Progenitor cell of endocrine pancreas (in vitro differentiated cells): ENCODE measurements around the gene KANSL3. TPM values are rescaled to one million over a fixed set of nuclear protein-coding genes. Genes with fewer than 3 reads are reported as not detected.
"Not testable (repeated sequence)": the region's sequence is repeated elsewhere in the genome, so short reads cannot be mapped to it uniquely, and the experiment has no call there.

Experiments
- DNase-seq: peaks from one replicate; pipeline ENCODE4 v3.0.0; 2021; ENCODE audit warnings: low spot score; ENCODE audit not compliant: unreplicated experiment
- H3K27ac Mint-ChIP-seq: 2 replicates; pipeline ENCODE4 v1.8.0; 2021; ENCODE audit warnings: mild to moderate bottlenecking, moderate library complexity, mixed read lengths
- H3K27me3 Mint-ChIP-seq: 2 replicates; pipeline ENCODE4 v1.8.0; 2021; ENCODE audit warnings: mixed read lengths
- H3K36me3 Mint-ChIP-seq: 2 replicates; pipeline ENCODE4 v1.8.0; 2022; ENCODE audit warnings: mixed read lengths; ENCODE audit not compliant: insufficient read depth
- H3K4me1 Mint-ChIP-seq: 2 replicates; pipeline ENCODE4 v1.8.0; 2021; ENCODE audit warnings: low read depth, mixed read lengths
- H3K4me3 Mint-ChIP-seq: 2 replicates; pipeline ENCODE4 v1.8.0; 2021; ENCODE audit warnings: low read depth, mild to moderate bottlenecking, moderate library complexity, mixed read lengths
- H3K9me3 Mint-ChIP-seq: 2 replicates; pipeline ENCODE4 v1.8.0; 2021; ENCODE audit warnings: low read depth, mixed read lengths
- total RNA-seq: library from RNA; stranded (reverse); gene quantifications from 2 replicates; pipeline ENCODE4 v1.2.1, GENCODE V29; 2021
- TF ChIP-seq, protein P1 (sequence below): fragments of 200-600 bp; sonication (generic); IDR thresholded peaks from one replicate; pipeline ENCODE4 v1.5.0; 2021; ENCODE audit warnings: antibody characterized with exemption, mild to moderate bottlenecking; ENCODE audit not compliant: unreplicated experiment

Gene KANSL3
- total RNA-seq, 1 donor from 2014 or later = 57.7 TPM

DNA sequence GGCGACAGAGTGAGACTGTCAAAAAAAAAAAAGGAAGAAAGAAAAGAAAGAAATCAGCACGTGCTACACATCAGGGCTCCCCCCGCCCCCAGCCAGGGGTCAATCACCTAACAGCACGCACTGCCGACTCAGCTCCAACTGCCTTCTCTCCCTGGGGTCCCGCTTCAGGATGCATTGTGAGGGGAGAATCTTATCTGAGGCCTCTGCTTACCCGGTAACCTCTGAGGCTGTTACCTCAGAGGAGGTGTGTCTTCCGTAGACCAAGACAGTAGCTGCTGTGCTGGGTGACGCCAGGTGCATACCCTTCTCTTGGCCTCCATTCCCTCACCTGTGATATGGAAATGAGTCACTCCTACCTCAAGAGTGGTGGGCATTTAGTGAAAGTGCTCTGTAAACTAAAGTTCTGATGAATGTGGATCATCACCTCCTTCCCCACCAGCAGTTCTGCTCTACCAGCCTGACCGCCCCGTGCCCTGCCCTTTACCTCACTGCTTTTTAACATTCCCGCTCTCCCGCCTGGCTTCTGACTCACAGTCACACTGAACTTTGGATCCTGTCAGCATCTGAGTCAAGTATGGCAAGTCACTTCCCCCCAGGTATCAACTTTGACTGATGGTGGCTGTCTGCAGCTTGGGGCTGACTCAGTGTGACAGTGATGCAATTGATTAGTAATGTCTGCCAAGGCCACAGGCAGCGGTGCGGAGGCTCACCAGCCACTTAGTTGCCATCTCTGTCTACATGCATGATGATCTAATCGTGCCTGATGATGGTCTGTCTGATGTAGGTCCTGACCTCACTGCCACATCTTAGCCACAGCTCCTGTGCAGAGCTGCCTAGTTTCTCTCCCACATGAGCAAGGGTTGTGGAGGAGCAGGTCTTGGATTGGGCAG is 81.4 kb downstream of the KANSL3 start:
- H3K36me3 Mint-ChIP-seq = no peaks in the 10 kb centered on the region
- TF ChIP-seq, protein P1, sequence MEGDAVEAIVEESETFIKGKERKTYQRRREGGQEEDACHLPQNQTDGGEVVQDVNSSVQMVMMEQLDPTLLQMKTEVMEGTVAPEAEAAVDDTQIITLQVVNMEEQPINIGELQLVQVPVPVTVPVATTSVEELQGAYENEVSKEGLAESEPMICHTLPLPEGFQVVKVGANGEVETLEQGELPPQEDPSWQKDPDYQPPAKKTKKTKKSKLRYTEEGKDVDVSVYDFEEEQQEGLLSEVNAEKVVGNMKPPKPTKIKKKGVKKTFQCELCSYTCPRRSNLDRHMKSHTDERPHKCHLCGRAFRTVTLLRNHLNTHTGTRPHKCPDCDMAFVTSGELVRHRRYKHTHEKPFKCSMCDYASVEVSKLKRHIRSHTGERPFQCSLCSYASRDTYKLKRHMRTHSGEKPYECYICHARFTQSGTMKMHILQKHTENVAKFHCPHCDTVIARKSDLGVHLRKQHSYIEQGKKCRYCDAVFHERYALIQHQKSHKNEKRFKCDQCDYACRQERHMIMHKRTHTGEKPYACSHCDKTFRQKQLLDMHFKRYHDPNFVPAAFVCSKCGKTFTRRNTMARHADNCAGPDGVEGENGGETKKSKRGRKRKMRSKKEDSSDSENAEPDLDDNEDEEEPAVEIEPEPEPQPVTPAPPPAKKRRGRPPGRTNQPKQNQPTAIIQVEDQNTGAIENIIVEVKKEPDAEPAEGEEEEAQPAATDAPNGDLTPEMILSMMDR = no peak
- DNase-seq = no peak
- H3K9me3 Mint-ChIP-seq = no peaks in the 10 kb centered on the region
- H3K27me3 Mint-ChIP-seq = no peaks in the 10 kb centered on the region
- H3K4me1 Mint-ChIP-seq = peaks cover 8% of the 10 kb centered on the region
- peak overlapping the region; percentile 65 for H3K27ac Mint-ChIP-seq
- no peak overlapping the region for H3K4me3 Mint-ChIP-seq

DNA sequence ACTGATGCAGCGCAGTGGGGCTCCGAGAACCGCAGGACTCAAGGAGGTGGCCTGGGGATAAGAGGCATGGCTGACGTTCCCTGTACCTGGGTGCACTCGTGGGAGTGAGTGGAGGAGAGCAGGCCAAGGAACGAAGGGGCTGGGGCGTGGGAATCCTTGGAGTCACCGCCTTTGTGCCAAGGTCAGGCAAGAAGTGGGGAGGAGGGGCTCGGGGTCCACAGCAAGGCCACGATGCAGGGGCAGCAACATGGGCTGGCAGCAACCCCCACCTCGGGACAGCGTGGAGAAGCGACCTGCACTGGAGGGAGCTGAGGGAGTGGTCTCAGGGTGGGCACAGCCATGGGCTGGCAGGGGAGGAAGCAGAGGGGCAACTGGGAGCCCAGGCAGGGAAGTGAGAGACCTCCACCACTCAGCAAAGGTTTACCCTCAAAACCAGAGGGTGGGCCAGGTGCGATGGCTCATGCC is 82.9 kb downstream of the KANSL3 start:
- H3K27ac Mint-ChIP-seq = no peak overlapping the region
- no peaks in the 10 kb centered on the region for H3K36me3 Mint-ChIP-seq

DNA sequence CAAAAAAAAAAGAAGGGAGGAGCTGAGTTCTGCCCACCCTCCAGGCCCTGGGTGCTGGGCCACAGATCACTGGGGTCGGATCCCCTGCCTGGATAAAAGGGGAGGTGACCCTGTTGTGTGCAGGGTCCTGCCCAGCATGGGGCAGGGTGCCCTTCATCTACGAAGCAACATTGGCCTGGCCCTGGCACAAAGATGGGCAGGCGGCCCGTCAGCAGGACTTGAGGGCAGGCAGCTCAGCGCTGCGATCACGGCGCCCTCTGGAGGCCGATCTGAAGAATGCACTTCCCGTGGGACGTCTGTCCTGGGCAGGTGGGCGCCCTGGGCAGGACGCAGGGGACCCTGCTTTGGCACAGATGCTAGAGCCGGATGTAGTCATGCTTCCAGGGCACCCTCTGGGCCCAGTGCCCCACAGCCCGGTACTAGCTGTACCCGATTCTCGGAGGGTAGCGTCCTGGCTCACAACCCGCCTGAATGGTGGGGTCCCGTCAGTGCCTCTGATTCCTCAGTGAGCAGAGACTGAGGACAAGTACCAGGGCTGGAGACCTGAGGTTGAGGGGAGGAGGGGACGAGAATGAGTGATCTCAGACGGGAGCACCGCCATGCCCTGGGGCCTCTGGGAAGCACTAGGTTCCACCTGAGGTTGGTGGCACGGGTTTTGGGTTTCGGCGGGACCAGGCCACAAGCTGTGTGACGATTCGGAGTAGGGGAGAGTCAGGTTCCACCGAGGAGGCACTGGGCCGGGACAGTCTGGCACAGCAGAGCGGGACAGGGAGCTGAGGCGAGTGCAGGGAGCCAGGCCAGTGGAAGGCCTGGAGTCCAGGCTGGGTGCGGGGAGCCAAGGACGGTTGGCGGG is 83.6 kb downstream of the KANSL3 start:
- H3K36me3 Mint-ChIP-seq = no peaks in the 10 kb centered on the region
- no peak overlapping the region for H3K4me3 Mint-ChIP-seq
- H3K4me1 Mint-ChIP-seq = peaks cover 8% of the 10 kb centered on the region
- no peaks in the 10 kb centered on the region for H3K27me3 Mint-ChIP-seq
- peak; percentile 51 for DNase-seq
- no peak overlapping the region for H3K27ac Mint-ChIP-seq
- H3K9me3 Mint-ChIP-seq = no peaks in the 10 kb centered on the region
- TF ChIP-seq, protein P1 = peak; percentile 95

More for the DNA sequence above, 82.9 kb downstream of the KANSL3 start:
- no peak for DNase-seq
- TF ChIP-seq, protein P1 = no peak
- Mint-ChIP-seq H3K9me3 (no peaks in the 10 kb centered on the region), H3K4me3 (no peak overlapping the region), H3K4me1 (peaks cover 8% of the 10 kb centered on the region), H3K27me3 (no peaks in the 10 kb centered on the region)

DNA sequence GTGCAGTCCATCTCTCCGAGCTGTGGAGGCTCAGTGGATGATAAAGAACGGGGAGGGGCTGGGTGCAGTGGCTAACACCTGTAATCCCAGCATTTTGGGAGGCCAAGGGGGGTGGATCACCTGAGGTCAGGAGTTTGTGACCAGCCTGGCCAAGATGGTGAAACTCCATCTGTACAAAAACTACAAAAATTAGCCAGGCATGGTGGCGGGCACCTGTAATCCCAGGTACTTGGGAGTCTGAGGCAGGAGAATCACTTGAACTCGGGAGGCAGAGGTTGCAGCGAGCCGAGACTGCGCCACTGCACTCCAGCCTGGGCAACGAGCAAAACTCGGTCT is 84.2 kb downstream of the KANSL3 start:
- DNase-seq, H3K36me3 Mint-ChIP-seq, H3K4me3 Mint-ChIP-seq, H3K4me1 Mint-ChIP-seq, H3K27ac Mint-ChIP-seq, H3K27me3 Mint-ChIP-seq, H3K9me3 Mint-ChIP-seq: not testable (repeated sequence)

DNA sequence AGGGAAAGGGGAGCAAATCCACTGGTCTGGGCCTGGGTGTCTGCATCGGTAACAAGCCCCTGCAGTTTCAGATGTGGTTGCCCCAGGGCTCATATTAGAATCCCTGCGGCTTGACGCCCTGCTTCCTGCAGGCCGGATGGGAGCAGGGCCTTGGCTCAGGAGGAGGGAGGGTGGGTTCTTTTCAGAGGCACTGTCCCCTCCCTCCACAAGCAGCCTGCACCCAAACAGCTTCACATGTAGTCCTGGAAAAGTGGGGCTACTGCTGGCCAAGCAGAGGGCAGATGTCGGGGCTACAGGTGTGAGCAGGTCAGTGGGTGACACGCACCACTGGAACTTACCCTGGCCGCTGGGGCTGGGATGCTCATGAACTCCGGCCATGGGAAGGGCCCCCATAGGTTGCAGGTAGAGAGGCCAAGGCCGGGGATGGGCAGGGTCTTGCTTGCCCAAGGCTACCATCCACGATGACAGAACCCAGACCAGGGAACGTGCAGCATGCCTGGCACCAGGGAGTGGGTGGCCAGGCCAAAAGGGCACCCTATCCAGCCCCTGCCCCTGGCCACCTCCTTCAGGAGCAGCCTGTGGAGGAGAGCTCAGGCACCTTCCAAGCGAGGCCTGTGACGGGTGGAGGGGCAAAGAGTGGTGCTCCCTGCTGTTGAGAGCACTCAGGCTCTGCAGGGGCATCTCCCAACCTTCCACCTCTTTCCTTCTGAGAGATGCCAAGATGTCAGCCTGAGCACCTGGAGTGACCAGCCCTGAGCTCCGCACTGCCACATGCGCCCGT is 84.7 kb downstream of the KANSL3 start:
- Mint-ChIP-seq H3K27me3 (no peaks in the 10 kb centered on the region), H3K9me3 (no peaks in the 10 kb centered on the region), H3K36me3 (no peaks in the 10 kb centered on the region), H3K4me3 (no peak overlapping the region), H3K4me1 (peaks cover 8% of the 10 kb centered on the region), H3K27ac (no peak overlapping the region)
- TF ChIP-seq, protein P1 = no peak
- no peak for DNase-seq
